OCI-LY7 (cell line): ENCODE data around the gene ATG16L2. TPM values are rescaled to one million over a fixed set of nuclear protein-coding genes. Genes with fewer than 3 reads are reported as not detected.
A peak's percentile ranks its signal among the peaks of the same experiment; 100 is the strongest.

Experiments used
- BruUV-seq: library from RNA; stranded (reverse); fragments of 400-500 nt; replicated peaks from 2 replicates; lab custom pipeline; 2021; lab: Mats Ljungman, UMichigan
- CTCF ChIA-PET: fragments of 300-600 bp; sonication (Branson Sonifier 250); formaldehyde crosslinking; loops from one replicate; lab custom pipeline; 2022; ENCODE audit warnings: antibody characterized with exemption; ENCODE audit not compliant: unreplicated experiment; lab: Charles Lee
- POLR2A ChIA-PET: fragments of 300-600 bp; sonication (Branson Sonifier 250); formaldehyde crosslinking; loops from one replicate; lab custom pipeline; 2022; ENCODE audit warnings: antibody characterized with exemption; lab: Charles Lee
- DNase-seq: peaks from one replicate; pipeline ENCODE4 v3.0.0-alpha.2; 2015; ENCODE audit warnings: low spot score
- H2AFZ ChIP-seq: fragments of 200-600 bp; sonication (generic), shearing (Covaris generic); 2 replicates; pipeline ENCODE4 v1.6.1; 2014; ENCODE audit warnings: mild to moderate bottlenecking, antibody characterized with exemption, low read length, moderate library complexity
- H3K27ac ChIP-seq: fragments of 200-600 bp; sonication (generic); 2 replicates; pipeline ENCODE4 v1.5.1; 2014; ENCODE audit warnings: mixed run types, low read depth, mild to moderate bottlenecking, moderate library complexity, low read length, inconsistent platforms; ENCODE audit not compliant: poor library complexity, severe bottlenecking
- H3K36me3 ChIP-seq: fragments of 200-600 bp; sonication (generic); 2 replicates; pipeline ENCODE4 v1.6.1; 2014; ENCODE audit warnings: mild to moderate bottlenecking, antibody characterized with exemption, low read length, moderate library complexity, mixed read lengths; ENCODE audit not compliant: insufficient read depth
- H3K4me1 ChIP-seq: fragments of 200-600 bp; sonication (generic); 2 replicates; pipeline ENCODE4 v1.5.1; 2014; ENCODE audit warnings: mild to moderate bottlenecking, low read length; ENCODE audit not compliant: insufficient read depth, poor library complexity, severe bottlenecking
- H3K4me2 ChIP-seq: fragments of 200-600 bp; sonication (generic); 2 replicates; pipeline ENCODE4 v1.6.1; 2014; ENCODE audit warnings: mild to moderate bottlenecking, low read length
- H3K4me3 ChIP-seq: fragments of 200-600 bp; sonication (generic); 2 replicates; pipeline ENCODE4 v1.5.1; 2014; ENCODE audit warnings: mild to moderate bottlenecking, low read depth, low read length; ENCODE audit not compliant: poor library complexity, severe bottlenecking
- H3K79me2 ChIP-seq: fragments of 200-600 bp; sonication (generic); 2 replicates; pipeline ENCODE4 v1.6.1; 2016; ENCODE audit warnings: low read depth, mild to moderate bottlenecking, low read length, moderate library complexity, mixed read lengths; ENCODE audit not compliant: insufficient read depth
- H3K9me2 ChIP-seq: fragments of 200-600 bp; sonication (generic); 2 replicates; pipeline ENCODE4 v1.6.1; 2016; ENCODE audit warnings: mild to moderate bottlenecking, low read length, mixed read lengths; ENCODE audit not compliant: insufficient read depth
- H3K9me3 ChIP-seq: fragments of 200-600 bp; sonication (generic); 2 replicates; pipeline ENCODE4 v1.6.1; 2014; ENCODE audit warnings: mild to moderate bottlenecking, mixed run types, low read length, mixed read lengths
- H4K20me1 ChIP-seq: fragments of 200-600 bp; sonication (generic); 2 replicates; pipeline ENCODE4 v1.6.1; 2014; ENCODE audit warnings: mild to moderate bottlenecking, antibody characterized with exemption, low read length, moderate library complexity, mixed read lengths; ENCODE audit not compliant: insufficient read depth
- EZH2phosphoT487 ChIP-seq: fragments of 200-600 bp; sonication (generic); IDR thresholded peaks from 2 replicates; pipeline ENCODE4 v1.6.1; 2018; ENCODE audit warnings: low read depth, borderline replicate concordance, mild to moderate bottlenecking, mixed run types, antibody characterized with exemption, low read length, moderate library complexity, mixed read lengths
- intact Hi-C: fragments of 100-400 bp; cut with micrococcal nuclease; formaldehyde crosslinking; loops from one replicate; pipeline ENCODE4 v1.10.0; 2022; ENCODE audit not compliant: unreplicated experiment
- total RNA-seq, 2 experiments: library from RNA; depleted of rRNA in 1 of 2; stranded (reverse); fragments of >200 nt in 1 of 2; shearing (Covaris generic) in 1 of 2; gene quantifications; 2 replicates each; pipeline ENCODE4 v1.2.3, GENCODE V29; 2014 to 2022
- TF ChIP-seq, protein P1 (sequence below): fragments of 200-600 bp; sonication (generic); conservative IDR thresholded peaks from 2 replicates; pipeline ENCODE4 v1.5.1; 2014; ENCODE audit warnings: mild to moderate bottlenecking, antibody characterized with exemption, low read length, moderate library complexity, mixed read lengths

The ATG16L2 gene
- total RNA-seq, 2 experiments from 2014 or later, result 103 to 108 TPM

DNA sequence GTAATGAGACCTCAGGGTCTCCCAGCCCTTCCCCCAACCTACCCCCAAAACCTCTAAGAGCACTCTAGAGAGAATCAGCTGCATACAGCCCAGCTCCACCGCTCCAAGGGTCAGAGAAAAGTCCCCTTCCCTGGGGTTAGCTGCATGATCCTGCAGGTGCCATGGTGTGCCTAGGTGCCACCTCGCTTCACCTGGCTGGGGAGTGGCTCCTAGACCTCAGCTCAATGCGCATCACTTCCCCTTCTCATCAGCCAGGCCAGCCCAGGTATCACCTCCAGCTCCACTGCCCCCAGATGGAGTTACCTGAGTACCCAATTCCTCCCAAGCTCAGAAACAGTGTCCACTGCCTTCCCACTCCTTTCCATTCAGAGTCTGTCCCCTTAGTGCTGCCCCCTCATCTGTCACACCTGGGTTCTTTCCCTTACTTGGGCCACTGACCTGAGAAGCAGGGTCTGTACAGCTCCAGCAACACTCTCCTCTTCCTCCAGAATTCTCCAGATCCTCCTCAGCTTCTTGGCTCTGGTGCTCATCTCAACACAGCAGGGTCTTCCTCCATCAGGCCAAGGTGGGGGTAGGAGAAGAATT is 21.7 kb upstream of the ATG16L2 start:
- ChIA-PET CTCF (interaction anchor here (0.9 to 2.1 kb wide), 5 partner anchors 54 to 385 kb away, joined by 3 to 5 read pairs (median 5); no protein-coding TSS in a partner anchor), POLR2A (interaction anchor here (0.6 to 2.2 kb wide), 14 partner anchors 10 to 350 kb away, joined by 3 to 13 read pairs (median 4); partner anchors contain the start of gene FCHSD2)
- Histone ChIP-seq H3K27ac (peak overlapping the region; percentile 68), H3K4me2 (peak overlapping the region; percentile 79), H3K4me3 (peak overlapping the region; percentile 70), H3K36me3 (no peaks in the 10 kb centered on the region), H2AFZ (peak overlapping the region; percentile 93; the same call in 1 of the 2 replicates), H3K4me1 (peaks cover 29% of the 10 kb centered on the region), H4K20me1 (no peaks in the 10 kb centered on the region), H3K9me3 (no peaks in the 10 kb centered on the region), H3K9me2 (no peaks in the 10 kb centered on the region), H3K79me2 (no peaks in the 10 kb centered on the region)
- no peak for DNase-seq
- no peak for TF ChIP-seq EZH2phosphoT487
- TF ChIP-seq, protein P1, sequence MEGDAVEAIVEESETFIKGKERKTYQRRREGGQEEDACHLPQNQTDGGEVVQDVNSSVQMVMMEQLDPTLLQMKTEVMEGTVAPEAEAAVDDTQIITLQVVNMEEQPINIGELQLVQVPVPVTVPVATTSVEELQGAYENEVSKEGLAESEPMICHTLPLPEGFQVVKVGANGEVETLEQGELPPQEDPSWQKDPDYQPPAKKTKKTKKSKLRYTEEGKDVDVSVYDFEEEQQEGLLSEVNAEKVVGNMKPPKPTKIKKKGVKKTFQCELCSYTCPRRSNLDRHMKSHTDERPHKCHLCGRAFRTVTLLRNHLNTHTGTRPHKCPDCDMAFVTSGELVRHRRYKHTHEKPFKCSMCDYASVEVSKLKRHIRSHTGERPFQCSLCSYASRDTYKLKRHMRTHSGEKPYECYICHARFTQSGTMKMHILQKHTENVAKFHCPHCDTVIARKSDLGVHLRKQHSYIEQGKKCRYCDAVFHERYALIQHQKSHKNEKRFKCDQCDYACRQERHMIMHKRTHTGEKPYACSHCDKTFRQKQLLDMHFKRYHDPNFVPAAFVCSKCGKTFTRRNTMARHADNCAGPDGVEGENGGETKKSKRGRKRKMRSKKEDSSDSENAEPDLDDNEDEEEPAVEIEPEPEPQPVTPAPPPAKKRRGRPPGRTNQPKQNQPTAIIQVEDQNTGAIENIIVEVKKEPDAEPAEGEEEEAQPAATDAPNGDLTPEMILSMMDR, result no peak
- no TSS peak for BruUV-seq
- intact Hi-C loops, result loop anchor here (1.0 to 2.0 kb wide), 3 partner anchors 20 to 67 kb away; partner anchors contain the start of gene ARAP1

DNA sequence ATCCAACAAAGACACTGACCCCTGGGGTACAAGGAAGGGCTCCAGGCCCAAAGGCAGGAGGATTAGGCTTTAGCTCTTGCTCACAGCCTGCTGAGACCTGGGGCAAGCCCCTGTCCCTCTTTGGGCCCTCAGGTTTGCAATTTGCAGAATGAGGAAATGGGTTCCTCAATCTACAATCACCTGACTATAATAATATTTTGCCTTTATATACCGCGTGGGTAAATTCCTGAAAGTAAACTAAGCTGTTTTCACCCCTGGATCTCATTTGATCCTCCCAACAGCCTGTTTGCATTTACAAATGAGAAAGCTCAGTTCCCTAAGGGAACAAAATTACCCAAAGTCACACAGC is 21.2 kb upstream of the ATG16L2 start:
- H3K27ac ChIP-seq, result peak overlapping the region; percentile 68
- H4K20me1 ChIP-seq, result no peaks in the 10 kb centered on the region
- H3K4me3 ChIP-seq, result peak overlapping the region; percentile 70
- CTCF ChIA-PET, result interaction anchor here (0.6 to 2.1 kb wide), 6 partner anchors 23 to 385 kb away, joined by 3 to 6 read pairs (median 4); no protein-coding TSS in a partner anchor
- H3K9me2 ChIP-seq, result no peaks in the 10 kb centered on the region
- H3K36me3 ChIP-seq, result no peaks in the 10 kb centered on the region
- DNase-seq, result peak; percentile 27
- H3K79me2 ChIP-seq, result no peaks in the 10 kb centered on the region
- no peaks in the 10 kb centered on the region for H3K9me3 ChIP-seq
- TF ChIP-seq, protein P1, result no peak
- no peak for TF ChIP-seq EZH2phosphoT487
- H3K4me1 ChIP-seq, result peaks cover 26% of the 10 kb centered on the region
- H3K4me2 ChIP-seq, result peak overlapping the region; percentile 79
- peak overlapping the region; percentile 93 for H2AFZ ChIP-seq
- intact Hi-C loops, result loop anchor here (1.0 to 2.0 kb wide), 3 partner anchors 20 to 68 kb away; partner anchors contain the start of gene ARAP1
- TSS peak; percentile 93 for BruUV-seq
- POLR2A ChIA-PET, result interaction anchor here (0.5 to 2.2 kb wide), 13 partner anchors 10 to 377 kb away, joined by 3 to 13 read pairs (median 4); partner anchors contain the start of gene FCHSD2
